Muscle of leg (tissue), 11 donors: ENCODE measurements around the gene TAC3. TPM values are rescaled to one million over a fixed set of nuclear protein-coding genes. Genes with fewer than 3 reads are reported as not detected.
"Not testable (repeated sequence)": the region's sequence is repeated elsewhere in the genome, so short reads cannot be mapped to it uniquely, and the experiment has no call there.

Experiments
- DNase-seq: peaks from one replicate; pipeline ENCODE4 v3.0.0; 2013
- H3K27ac ChIP-seq: one replicate; pipeline ENCODE4 v1.5.1; 2013; ENCODE audit warnings: mild to moderate bottlenecking, low read length, control low read depth
- H3K27me3 ChIP-seq: one replicate; pipeline ENCODE4 v1.6.1; 2013; ENCODE audit warnings: low read length; ENCODE audit not compliant: control insufficient read depth, insufficient read depth
- H3K36me3 ChIP-seq: one replicate; pipeline ENCODE4 v1.6.1; 2013; ENCODE audit warnings: low read length; ENCODE audit not compliant: control insufficient read depth, insufficient read depth
- H3K4me1 ChIP-seq: one replicate; pipeline ENCODE4 v1.6.1; 2013; ENCODE audit warnings: low read length; ENCODE audit not compliant: control insufficient read depth, insufficient read depth
- H3K4me3 ChIP-seq: one replicate; pipeline ENCODE4 v1.5.1; 2013; ENCODE audit warnings: low read length, control low read depth
- H3K9me3 ChIP-seq: replicated peaks from 2 replicates; pipeline ENCODE4 v1.6.1; 2013; ENCODE audit warnings: low read depth, low read length; ENCODE audit not compliant: control insufficient read depth
- WGBS: methylation state at CpG from one replicate; pipeline ENCODE4 v1.1.5; 2013; ENCODE audit warnings: missing lambda C conversion rate; ENCODE audit not compliant: insufficient coverage; 5-methylcytosine and 5-hydroxymethylcytosine counted together
- polyA plus RNA-seq, 8 donors: library from polyadenylated mRNA; unstranded; fragments of 120-200 nt; gene quantifications; one replicate each; pipeline versions ENCODE4 v1.2.1 to v1.2.3, GENCODE V29; 2013; ENCODE audit warnings: inconsistent platforms in 1 of 8, low replicate concordance in 1 of 8; ENCODE audit not compliant: insufficient read length in 8 of 8, insufficient read depth in 1 of 8
- total RNA-seq: library from RNA; stranded (reverse); fragments of 120-200 nt; gene quantifications from one replicate; pipeline ENCODE4 v1.2.4, GENCODE V29; 2013

TAC3 gene
- total and polyA plus RNA-seq, 9 donors: 0.09 to 0.71 (median 0.39) TPM; not detected in 6

DNA sequence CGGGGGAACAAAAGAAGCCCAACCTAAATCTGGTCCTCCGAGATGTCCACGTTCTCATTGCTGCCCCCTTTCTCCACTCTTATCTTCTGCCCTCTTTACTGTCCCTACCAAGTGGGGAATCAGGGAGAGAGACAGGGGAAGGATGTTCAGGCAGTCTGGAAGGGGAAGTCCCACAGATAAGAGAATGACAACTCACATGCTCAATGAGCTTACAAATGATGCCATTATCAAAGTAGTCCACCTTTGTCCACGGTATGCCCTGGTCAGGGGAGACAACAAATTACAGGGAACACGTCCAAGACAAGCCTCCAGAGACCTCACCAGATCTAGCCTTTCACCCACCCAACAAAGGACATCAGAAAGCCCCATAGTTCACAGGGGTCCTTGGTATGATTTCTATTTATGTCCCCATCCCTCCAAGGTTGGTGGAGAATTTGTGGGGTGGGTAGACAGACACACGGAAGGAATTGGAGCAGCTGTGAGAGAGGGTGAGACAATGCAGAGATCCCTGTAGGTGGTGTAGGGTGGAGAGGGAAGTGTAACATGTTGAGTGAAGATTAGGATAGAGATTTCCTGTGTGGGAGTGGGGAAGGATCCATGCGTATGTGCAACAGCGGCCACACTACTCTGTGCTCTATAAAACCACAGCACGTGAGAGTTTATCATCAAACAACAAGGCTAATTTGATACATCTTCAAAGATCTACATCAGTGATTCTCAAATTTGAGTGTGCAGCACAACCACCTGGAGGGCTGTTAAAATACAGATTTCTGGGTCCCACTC is 22.9 kb upstream of the TAC3 start:
- Histone ChIP-seq H3K4me3 (no peak overlapping the region), H3K4me1 (peaks cover 8% of the 10 kb centered on the region), H3K36me3 (no peaks in the 10 kb centered on the region), H3K27ac (no peak overlapping the region), H3K9me3 (no peaks in the 10 kb centered on the region), H3K27me3 (peaks cover 2% of the 10 kb centered on the region)
- WGBS: 30% methylated on average over 2 of the region's 9 CpGs
- DNase-seq: no peak

DNA sequence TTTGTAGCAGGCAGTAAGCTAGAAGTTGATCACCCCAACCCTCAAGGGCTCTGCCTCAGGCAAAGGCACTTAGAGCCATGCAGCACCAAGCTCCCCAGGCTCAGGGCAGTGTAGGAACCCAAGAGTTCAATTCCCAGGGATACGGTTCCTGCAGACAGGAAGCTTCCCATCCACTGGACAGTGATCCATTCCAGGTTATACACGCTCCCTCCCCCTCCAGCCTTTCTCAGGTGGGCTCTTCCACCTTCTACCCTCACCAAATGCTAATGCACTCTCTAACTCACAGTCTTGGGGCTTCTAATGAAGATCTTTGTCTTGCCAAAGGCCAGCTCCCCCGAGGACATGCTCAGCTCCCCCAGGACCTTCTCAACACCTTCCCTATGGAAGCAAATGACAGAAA is 20.9 kb upstream of the TAC3 start:
- Histone ChIP-seq H3K27ac (no peak overlapping the region), H3K27me3 (peaks cover 2% of the 10 kb centered on the region), H3K36me3 (no peaks in the 10 kb centered on the region), H3K4me1 (peaks cover 8% of the 10 kb centered on the region), H3K4me3 (no peak overlapping the region), H3K9me3 (no peaks in the 10 kb centered on the region)
- DNase-seq: no peak
- 55% methylated on average over 3 of the region's 3 CpGs for WGBS

DNA sequence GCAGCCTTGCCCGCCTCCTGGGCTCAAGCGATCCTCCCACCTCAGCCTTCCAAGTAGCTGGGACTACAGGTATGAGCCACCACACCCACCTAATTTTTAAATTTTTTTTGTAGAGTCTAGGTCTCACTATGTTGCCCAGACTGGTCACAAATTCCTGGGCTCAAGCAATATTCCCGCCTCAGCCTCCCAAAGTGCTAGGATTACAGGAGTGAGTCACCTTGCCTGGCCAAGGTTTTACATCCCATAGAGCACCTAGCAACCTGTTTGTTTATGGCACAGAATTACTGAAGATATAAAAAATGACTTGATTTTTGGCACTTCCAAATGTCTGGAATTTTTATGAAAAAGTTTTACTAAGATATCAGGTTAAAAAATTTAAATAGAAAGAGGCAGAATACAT is 17.1 kb upstream of the TAC3 start:
- Histone ChIP-seq H3K4me1 (no peaks in the 10 kb centered on the region), H3K27me3 (peaks cover 2% of the 10 kb centered on the region), H3K4me3 (no peak overlapping the region), H3K36me3 (no peaks in the 10 kb centered on the region), H3K9me3 (no peaks in the 10 kb centered on the region), H3K27ac (no peak overlapping the region)
- WGBS: 79% methylated on average over 3 of the region's 3 CpGs
- no peak for DNase-seq

DNA sequence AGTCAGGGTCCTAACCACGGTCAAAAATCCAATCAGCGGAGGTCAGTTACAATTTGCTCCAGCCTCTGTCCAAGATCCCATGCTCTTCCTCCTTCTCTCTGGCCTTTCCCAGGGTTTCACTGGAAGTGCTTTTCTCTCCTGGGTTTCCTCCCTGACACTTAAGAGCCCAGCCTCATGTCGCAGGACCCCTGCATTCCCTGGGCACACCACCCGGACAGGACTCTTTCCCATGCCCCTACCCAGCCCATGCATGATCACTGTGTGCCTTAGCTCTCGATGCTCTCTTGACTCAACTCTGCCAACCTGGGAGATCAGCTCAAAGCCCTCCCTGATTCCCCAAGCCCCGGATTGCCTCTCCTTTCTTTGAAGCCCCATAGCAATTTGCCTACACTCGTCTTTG is 15.5 kb upstream of the TAC3 start:
- Histone ChIP-seq H3K36me3 (no peaks in the 10 kb centered on the region), H3K4me1 (no peaks in the 10 kb centered on the region), H3K4me3 (no peak overlapping the region), H3K9me3 (no peaks in the 10 kb centered on the region), H3K27me3 (no peaks in the 10 kb centered on the region), H3K27ac (no peak overlapping the region)
- 79% methylated on average over 6 of the region's 7 CpGs for WGBS
- no peak for DNase-seq

GRCh38 chr12:57031138-57031725 is 14.9 kb upstream of the TAC3 start:
- Histone ChIP-seq H3K27me3 (no peaks in the 10 kb centered on the region), H3K27ac (no peak overlapping the region), H3K36me3 (no peaks in the 10 kb centered on the region), H3K4me1 (no peaks in the 10 kb centered on the region), H3K4me3 (no peak overlapping the region), H3K9me3 (no peaks in the 10 kb centered on the region)
- 48% methylated on average over 2 of the region's 2 CpGs for WGBS
- no peak for DNase-seq

GRCh38 chr12:57029457-57029856 is 13.1 kb upstream of the TAC3 start:
- H3K9me3 ChIP-seq: no peaks in the 10 kb centered on the region
- no peak overlapping the region for H3K27ac ChIP-seq
- H3K4me3 ChIP-seq: no peak overlapping the region
- H3K36me3 ChIP-seq: no peaks in the 10 kb centered on the region
- no peaks in the 10 kb centered on the region for H3K4me1 ChIP-seq
- H3K27me3 ChIP-seq: peaks cover 2% of the 10 kb centered on the region
- WGBS: 59% methylated on average over 7 of the region's 7 CpGs
- DNase-seq: no peak

DNA sequence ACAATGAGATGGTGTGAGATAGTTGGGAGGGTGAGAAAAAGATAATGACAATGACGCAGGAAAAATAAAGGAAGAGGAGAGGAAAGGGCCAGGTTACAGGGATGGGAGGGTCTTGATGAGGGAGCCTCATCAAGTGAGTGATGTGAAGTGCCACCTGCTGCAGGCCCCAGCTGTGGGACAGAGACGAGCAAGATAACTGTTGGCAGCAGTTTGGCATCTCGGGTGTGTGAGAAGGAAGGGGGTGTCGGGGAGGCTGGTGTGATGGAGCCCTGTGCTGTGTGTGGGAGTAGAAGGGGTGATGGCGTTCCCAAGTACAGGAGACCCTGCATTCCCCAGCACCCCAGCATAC is 11.4 kb upstream of the TAC3 start:
- DNase-seq: no peak
- Histone ChIP-seq H3K36me3 (no peaks in the 10 kb centered on the region), H3K4me1 (no peaks in the 10 kb centered on the region), H3K9me3 (no peaks in the 10 kb centered on the region), H3K4me3 (no peak overlapping the region), H3K27me3 (peaks cover 2% of the 10 kb centered on the region), H3K27ac (no peak overlapping the region)
- WGBS: 80% methylated on average over 1 of the region's 5 CpGs

DNA sequence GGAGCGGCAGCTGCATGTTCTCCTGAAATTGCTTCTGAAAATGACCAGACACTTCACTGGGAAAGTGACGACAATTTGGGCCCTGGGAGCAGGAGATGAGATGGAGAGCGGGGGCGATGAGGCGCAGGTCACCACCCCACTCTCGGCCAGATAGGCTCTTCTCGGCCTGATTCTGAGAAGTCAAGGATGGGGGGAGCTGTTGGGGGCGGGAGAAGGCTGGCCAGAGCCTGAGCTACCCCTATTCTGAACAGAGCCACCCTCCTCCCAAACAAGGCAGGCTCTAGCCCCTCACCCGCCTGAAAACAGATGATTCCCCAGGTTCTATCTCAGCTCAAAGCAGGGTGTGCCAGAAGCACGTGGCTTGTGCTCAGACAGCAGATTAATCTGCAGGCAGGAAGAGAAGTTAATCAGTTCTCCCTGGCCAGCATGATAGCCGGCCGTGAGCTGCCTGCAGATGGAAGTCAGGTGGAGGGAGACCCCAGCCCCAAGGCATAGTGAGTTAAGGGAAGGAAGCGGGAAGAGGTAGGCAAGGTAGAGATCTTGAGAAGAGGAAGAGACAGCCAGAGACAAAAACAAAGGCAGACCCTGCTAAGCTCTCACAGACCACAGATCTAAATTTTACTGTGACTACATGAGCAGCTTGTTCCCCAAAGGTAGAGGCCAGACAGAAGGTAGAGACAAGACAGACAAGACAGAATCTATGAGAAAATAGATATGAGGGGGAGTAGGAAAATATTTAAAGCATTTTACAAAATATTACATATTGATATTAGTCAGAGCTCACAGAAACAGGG is 10.9 kb upstream of the TAC3 start:
- no peaks in the 10 kb centered on the region for H3K9me3 ChIP-seq
- H3K4me1 ChIP-seq: no peaks in the 10 kb centered on the region
- no peak for DNase-seq
- no peak overlapping the region for H3K4me3 ChIP-seq
- no peaks in the 10 kb centered on the region for H3K36me3 ChIP-seq
- 26% methylated on average over 8 of the region's 13 CpGs for WGBS
- H3K27me3 ChIP-seq: peaks cover 2% of the 10 kb centered on the region
- no peak overlapping the region for H3K27ac ChIP-seq

GRCh38 chr12:57025196-57025595 is 8.9 kb upstream of the TAC3 start:
- no peak for DNase-seq
- WGBS: no CpG with 5 or more reads among the region's 2 CpGs
- H3K27ac ChIP-seq: no peak overlapping the region
- H3K9me3 ChIP-seq: no peaks in the 10 kb centered on the region
- H3K36me3 ChIP-seq: no peaks in the 10 kb centered on the region
- peaks cover 2% of the 10 kb centered on the region for H3K27me3 ChIP-seq
- H3K4me1 ChIP-seq: no peaks in the 10 kb centered on the region
- H3K4me3 ChIP-seq: no peak overlapping the region

DNA sequence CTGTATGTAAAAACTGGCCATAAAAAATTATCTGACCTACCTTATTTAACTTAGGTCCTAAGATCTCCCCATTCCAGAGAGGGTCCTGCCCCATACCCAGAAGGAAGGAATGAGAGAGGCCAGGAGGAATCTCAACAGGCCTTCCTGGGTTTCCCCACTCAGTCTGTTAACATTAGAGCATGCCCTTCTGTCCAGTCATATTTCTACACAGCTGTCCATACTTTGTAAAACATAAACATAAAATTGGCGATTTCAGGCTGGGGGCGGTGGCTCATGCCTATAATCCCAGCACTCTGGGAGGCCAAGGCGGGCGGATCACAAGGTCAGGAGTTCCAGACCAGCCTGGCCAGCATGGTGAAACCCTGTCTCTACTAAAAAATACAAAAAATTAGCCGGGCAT is 6.0 kb upstream of the TAC3 start:
- not testable (repeated sequence) for H3K36me3 ChIP-seq, H3K4me1 ChIP-seq, H3K27ac ChIP-seq, H3K27me3 ChIP-seq, DNase-seq, H3K4me3 ChIP-seq, H3K9me3 ChIP-seq
- 81% methylated on average over 5 of the region's 5 CpGs for WGBS
